Uterus (tissue), 4 donors: Measurements from ENCODE around the gene AP1AR. TPM values are rescaled to one million over a fixed set of nuclear protein-coding genes. Genes with fewer than 3 reads are reported as not detected.

Experiments used
- DNase-seq, 2 donors: peaks; one replicate each; pipeline ENCODE4 v3.0.0-alpha.2; 2019 to 2020
- H3K27ac ChIP-seq, 2 donors: fragments of 200-600 bp; sonication (generic); 1 replicate in 1 of 2; 2 replicates in 1 of 2; pipeline ENCODE4 v1.5.1; 2016 to 2018
- H3K27me3 ChIP-seq, 2 donors: fragments of 200-600 bp; sonication (generic); one replicate each; pipeline ENCODE4 v1.5.1; 2018 to 2019; ENCODE audit warnings: control low read depth in 1 of 2
- H3K36me3 ChIP-seq, 2 donors: fragments of 200-600 bp; sonication (generic); one replicate each; pipeline ENCODE4 v1.5.1; 2019; ENCODE audit warnings: control low read depth in 1 of 2
- H3K4me1 ChIP-seq, 2 donors: fragments of 200-600 bp; sonication (generic); one replicate each; pipeline ENCODE4 v1.5.1; 2018 to 2019; ENCODE audit warnings: control low read depth in 1 of 2
- H3K4me3 ChIP-seq, 2 donors: fragments of 200-600 bp; sonication (generic); 1 replicate in 1 of 2; 2 replicates in 1 of 2; pipeline ENCODE4 v1.5.1; 2018 to 2019; ENCODE audit warnings: mild to moderate bottlenecking in 1 of 2
- H3K9me3 ChIP-seq, 2 donors: fragments of 200-600 bp; sonication (generic); one replicate each; pipeline ENCODE4 v1.5.1; 2019; ENCODE audit warnings: control low read depth in 1 of 2
- POLR2A ChIP-seq, 2 donors: fragments of 450-650 bp; IDR thresholded peaks; one replicate each; pipeline ENCODE4 v1.6.1; 2016; ENCODE audit warnings: antibody characterized with exemption in 2 of 2, mild to moderate bottlenecking in 1 of 2, moderate library complexity in 1 of 2
- intact Hi-C: fragments of 100-400 bp; cut with DNase I; formaldehyde crosslinking; loops from one replicate; pipeline ENCODE4 v1.15.1; 2023; ENCODE audit warnings: low total_unique reads
- total RNA-seq, 4 donors: library from RNA; depleted of rRNA in 3 of 4; stranded (reverse); fragments of >200 nt in 3 of 4; gene quantifications; one replicate each; pipeline versions ENCODE4 v1.1.0 to v1.2.4, GENCODE V29; 2014 to 2023
- TF ChIP-seq, protein P1 (sequence below), 4 experiments: fragments of 200-600 bp in 2 of 4; fragments of 450-650 bp in 2 of 4; sonication (generic) in 2 of 4; IDR thresholded peaks; one replicate each; pipeline ENCODE4 v1.5.1; 2016 to 2019; ENCODE audit warnings: antibody characterized with exemption in 4 of 4, mild to moderate bottlenecking in 2 of 4, moderate library complexity in 1 of 4
- donor health status: DM: yes; HTN: yes; CAD: no.

Gene AP1AR
- total RNA-seq, 4 donors from 2014 or later = 2.3 to 37.7 (median 17.6) TPM

GRCh38 chr4:112311516-112311915 is 79.9 kb downstream of the AP1AR start:
- H3K27ac ChIP-seq = no peak overlapping the region

GRCh38 chr4:112312610-112313239 is 81.1 kb downstream of the AP1AR start:
- Histone ChIP-seq H3K36me3 (no peaks in the 10 kb centered on the region), H3K4me1 (no peaks in the 10 kb centered on the region), H3K27me3 (no peaks in the 10 kb centered on the region), H3K27ac (no peak overlapping the region), H3K9me3 (no peaks in the 10 kb centered on the region), H3K4me3 (no peak overlapping the region)
- no peak for DNase-seq
- no peak for TF ChIP-seq POLR2A (IDR thresholded peaks at IDR 0.05)
- TF ChIP-seq, protein P1, sequence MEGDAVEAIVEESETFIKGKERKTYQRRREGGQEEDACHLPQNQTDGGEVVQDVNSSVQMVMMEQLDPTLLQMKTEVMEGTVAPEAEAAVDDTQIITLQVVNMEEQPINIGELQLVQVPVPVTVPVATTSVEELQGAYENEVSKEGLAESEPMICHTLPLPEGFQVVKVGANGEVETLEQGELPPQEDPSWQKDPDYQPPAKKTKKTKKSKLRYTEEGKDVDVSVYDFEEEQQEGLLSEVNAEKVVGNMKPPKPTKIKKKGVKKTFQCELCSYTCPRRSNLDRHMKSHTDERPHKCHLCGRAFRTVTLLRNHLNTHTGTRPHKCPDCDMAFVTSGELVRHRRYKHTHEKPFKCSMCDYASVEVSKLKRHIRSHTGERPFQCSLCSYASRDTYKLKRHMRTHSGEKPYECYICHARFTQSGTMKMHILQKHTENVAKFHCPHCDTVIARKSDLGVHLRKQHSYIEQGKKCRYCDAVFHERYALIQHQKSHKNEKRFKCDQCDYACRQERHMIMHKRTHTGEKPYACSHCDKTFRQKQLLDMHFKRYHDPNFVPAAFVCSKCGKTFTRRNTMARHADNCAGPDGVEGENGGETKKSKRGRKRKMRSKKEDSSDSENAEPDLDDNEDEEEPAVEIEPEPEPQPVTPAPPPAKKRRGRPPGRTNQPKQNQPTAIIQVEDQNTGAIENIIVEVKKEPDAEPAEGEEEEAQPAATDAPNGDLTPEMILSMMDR (IDR thresholded peaks at IDR 0.05) = no peak
- intact Hi-C loops = no loop called here

More at GRCh38 chr4:112311516-112311915, 79.9 kb downstream of the AP1AR start:
- intact Hi-C loops = no loop called here
- no peak for DNase-seq
- no peaks in the 10 kb centered on the region for H3K9me3 ChIP-seq
- H3K27me3 ChIP-seq = no peaks in the 10 kb centered on the region
- TF ChIP-seq POLR2A (IDR thresholded peaks at IDR 0.05) = no peak
- TF ChIP-seq, protein P1 (IDR thresholded peaks at IDR 0.05) = no peak
- H3K36me3 ChIP-seq = no peaks in the 10 kb centered on the region
- no peak overlapping the region for H3K4me3 ChIP-seq
- no peaks in the 10 kb centered on the region for H3K4me1 ChIP-seq

DNA sequence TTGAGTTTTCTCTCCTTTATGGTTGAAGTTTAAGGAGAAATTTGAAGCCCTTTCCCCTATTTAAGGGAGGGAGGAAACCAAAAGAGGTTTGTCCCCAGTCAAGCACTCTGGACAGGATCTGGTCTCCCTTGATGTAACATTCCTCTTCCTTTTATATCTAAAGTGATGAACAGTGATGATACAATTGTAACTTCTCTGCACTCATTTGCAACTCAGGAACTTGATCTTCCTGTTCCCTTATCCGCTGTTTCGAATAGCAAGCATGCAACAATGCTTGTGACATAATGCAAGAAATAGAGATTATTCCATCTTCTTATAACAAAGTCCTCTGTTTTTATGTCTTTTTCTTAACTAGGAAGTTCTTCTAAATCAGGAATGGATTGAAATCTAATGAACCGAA is 83.9 kb downstream of the AP1AR start:
- Histone ChIP-seq H3K27ac (no peak overlapping the region), H3K36me3 (no peaks in the 10 kb centered on the region), H3K9me3 (no peaks in the 10 kb centered on the region), H3K4me1 (no peaks in the 10 kb centered on the region), H3K27me3 (no peaks in the 10 kb centered on the region), H3K4me3 (no peak overlapping the region)
- no peak for TF ChIP-seq POLR2A (IDR thresholded peaks at IDR 0.05)
- TF ChIP-seq, protein P1 (IDR thresholded peaks at IDR 0.05) = no peak
- intact Hi-C loops = no loop called here
- DNase-seq = no peak

DNA sequence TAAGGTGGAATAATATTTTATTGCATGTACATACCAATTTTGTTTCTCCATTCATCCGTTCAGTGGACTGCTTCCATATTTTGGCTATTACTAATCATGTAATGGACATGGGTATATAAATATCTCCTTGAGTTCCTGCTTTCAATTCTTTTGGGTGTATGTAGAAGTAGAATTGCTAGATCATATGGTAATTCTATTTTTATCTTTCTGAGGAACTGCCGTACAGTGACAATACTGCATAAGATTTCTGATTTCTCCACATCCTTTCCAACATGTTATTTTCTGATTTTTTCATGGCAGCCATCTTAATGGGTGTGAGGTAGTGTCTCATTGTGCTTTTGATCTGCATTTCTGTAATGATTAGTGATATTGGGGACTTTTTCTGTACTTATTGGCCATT is 84.8 kb downstream of the AP1AR start:
- Histone ChIP-seq H3K36me3 (no peaks in the 10 kb centered on the region), H3K9me3 (no peaks in the 10 kb centered on the region), H3K27ac (no peak overlapping the region), H3K27me3 (no peaks in the 10 kb centered on the region), H3K4me1 (no peaks in the 10 kb centered on the region), H3K4me3 (no peak overlapping the region)
- intact Hi-C loops = no loop called here
- TF ChIP-seq POLR2A (IDR thresholded peaks at IDR 0.05) = no peak
- TF ChIP-seq, protein P1 (IDR thresholded peaks at IDR 0.05) = no peak
- no peak for DNase-seq

DNA sequence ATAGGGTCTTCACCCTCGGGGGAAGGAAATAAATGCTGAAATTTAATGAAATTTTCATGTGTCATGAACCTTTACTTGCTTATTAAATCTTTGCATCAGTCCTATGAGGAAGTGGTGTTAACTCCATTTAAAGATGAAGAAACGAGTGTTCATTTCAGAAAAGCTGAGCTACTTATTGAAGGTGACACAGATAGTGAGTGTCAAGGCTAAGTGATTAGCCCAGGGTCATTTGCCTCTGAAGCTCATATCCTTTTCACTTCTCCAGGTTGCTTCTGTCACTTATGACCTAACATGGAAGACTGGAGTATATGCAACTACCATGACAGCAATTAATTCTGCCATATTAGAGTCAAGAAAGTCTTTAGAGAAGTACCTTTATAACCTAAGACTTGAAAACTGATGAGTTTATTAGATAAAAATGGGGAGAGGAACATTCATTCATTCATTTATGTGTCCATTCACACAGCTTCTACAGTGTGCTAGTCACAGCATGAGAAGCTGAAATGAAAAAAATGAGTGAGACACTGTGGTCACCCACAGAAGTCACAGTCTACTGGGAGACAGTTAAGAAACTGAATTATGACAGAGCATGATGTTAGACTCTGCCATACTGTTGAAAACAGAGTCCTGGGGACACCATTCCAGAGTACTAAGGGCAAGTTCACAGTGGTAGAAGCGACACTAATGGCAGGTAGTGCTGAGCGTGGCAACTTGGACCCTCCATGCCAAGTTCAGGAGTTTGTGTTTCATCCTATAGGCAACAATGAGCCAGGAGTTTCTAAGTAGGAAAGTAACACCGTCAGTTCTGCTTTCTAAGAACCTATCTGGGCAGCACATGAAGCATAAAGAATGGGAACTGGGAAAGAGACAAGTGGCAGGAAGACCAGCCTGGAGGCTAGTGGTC is 86.9 kb downstream of the AP1AR start:
- Histone ChIP-seq H3K27ac (no peak overlapping the region), H3K27me3 (no peaks in the 10 kb centered on the region), H3K9me3 (no peaks in the 10 kb centered on the region), H3K36me3 (no peaks in the 10 kb centered on the region), H3K4me3 (no peak overlapping the region), H3K4me1 (no peaks in the 10 kb centered on the region)
- TF ChIP-seq POLR2A (IDR thresholded peaks at IDR 0.05) = no peak
- TF ChIP-seq, protein P1 (IDR thresholded peaks at IDR 0.05) = no peak
- no peak for DNase-seq
- intact Hi-C loops = no loop called here
